ENCODE data around the gene HLA-B. TPM values are rescaled to one million over a fixed set of nuclear protein-coding genes. Genes with fewer than 3 reads are reported as not detected.

The HLA-B gene
- total RNA-seq, 4 donors from 2014 or later: 193 to 1,414 (median 554) TPM

- TF ChIP-seq POLR2A (IDR thresholded peaks at IDR 0.05): no peak
- TF ChIP-seq CTCF (IDR thresholded peaks at IDR 0.05): no peak
- Histone ChIP-seq H3K27me3 (peaks cover 0 to 57% (median 6%) of the 10 kb centered on the region in 4 donors), H3K36me3 (no peaks in the 10 kb centered on the region), H3K27ac (no peak overlapping the region), H3K4me3 (no peak overlapping the region), H3K4me1 (peaks cover 6 to 16% (median 10%) of the 10 kb centered on the region in 3 donors), H3K9me3 (no peaks in the 10 kb centered on the region)
- 59 to 68% methylated on average over 3 to 4 of the region's 4 CpGs for WGBS, 2 donors
- no peak for DNase-seq
- intact Hi-C loops (cut with DNase I): no loop called here
These were observed 52.3 kb downstream of the HLA-B start for GRCh38 chr6:31304683-31305082.

Small RNAs within 50 kb of the gene (small RNA-seq; reads per million reads assigned to genes)
- gene HLA-S: 0 reads per million in 4 donors
- gene MIR6891: 0 to 0.09 (median 0) reads per million in 4 donors
- 0 reads per million in 4 donors for gene RF00019
- 0 reads per million in 4 donors for gene RNU6-283P

Other genes starting within 250 kb of the HLA-B start
- gene C6orf15, start 244.6 kb downstream of the HLA-B start, total RNA-seq: 1 to 10 TPM in 1 of 4 donors, not detected in 3; 1.6 TPM
- gene PSORS1C1, start 242.4 kb downstream of the HLA-B start, total RNA-seq: 1 to 10 TPM in 3 of 4 donors, under 1 TPM in 1; 0.06 to 2.7 (median 1.2) TPM
- gene CDSN, start 236.7 kb downstream of the HLA-B start, total RNA-seq: under 1 TPM in 1 of 4 donors, not detected in 3; 0.13 TPM
- under 1 TPM in 1 of 4 donors, not detected in 3; 0.91 TPM for gene PSORS1C2, start 218.1 kb downstream of the HLA-B start, total RNA-seq
- gene CCHCR1, start 199.4 kb downstream of the HLA-B start, total RNA-seq: 10 to 100 TPM; 11.9 to 21.1 (median 16.2) TPM
- gene TCF19, start 198.6 kb downstream of the HLA-B start, total RNA-seq: 10 to 100 TPM; 12.2 to 17.2 (median 16.6) TPM
- 1 to 10 TPM in 3 of 4 donors, under 1 TPM in 1; 0.92 to 5.5 (median 3.3) TPM for gene POU5F1, start 186.5 kb downstream of the HLA-B start, total RNA-seq
- 100 to 1,000 TPM; 128 to 659 (median 229) TPM for gene HLA-C, start 85.1 kb downstream of the HLA-B start, total RNA-seq
- 10 to 100 TPM in 1 of 4 donors, 1 to 10 TPM in 3; 7.5 to 10.1 (median 8.8) TPM for gene MICA, start 46.4 kb upstream of the HLA-B start, total RNA-seq
- 1 to 10 TPM in 3 of 4 donors, under 1 TPM in 1; 0.23 to 2.6 (median 2.1) TPM for gene MICB, start 141.0 kb upstream of the HLA-B start, total RNA-seq
- not detected for gene MCCD1, start 171.8 kb upstream of the HLA-B start, total RNA-seq
- 100 to 1,000 TPM; 173 to 320 (median 259) TPM for gene DDX39B, start 184.8 kb upstream of the HLA-B start, total RNA-seq
- 1 to 10 TPM in 1 of 4 donors, under 1 TPM in 1, not detected in 2; 0.21 to 2.1 TPM for gene ATP6V1G2, start 189.4 kb upstream of the HLA-B start, total RNA-seq
- 10 to 100 TPM in 3 of 4 donors, 1 to 10 TPM in 1; 7.8 to 25.2 (median 16.7) TPM for gene NFKBIL1, start 190.4 kb upstream of the HLA-B start, total RNA-seq
- gene LTA, start 215.1 kb upstream of the HLA-B start, total RNA-seq: not detected
- under 1 TPM in 3 of 4 donors, not detected in 1; 0.27 to 0.95 (median 0.61) TPM for gene TNF, start 218.4 kb upstream of the HLA-B start, total RNA-seq
- 1 to 10 TPM in 2 of 4 donors, under 1 TPM in 2; 0.53 to 2.3 (median 1.1) TPM for gene LTB, start 225.2 kb upstream of the HLA-B start, total RNA-seq
- 10 to 100 TPM in 1 of 4 donors, 1 to 10 TPM in 1, under 1 TPM in 1, not detected in 1; 0.49 to 50.4 (median 5.1) TPM for gene LST1, start 229.1 kb upstream of the HLA-B start, total RNA-seq
- not detected for gene NCR3, start 235.8 kb upstream of the HLA-B start, total RNA-seq